Fibroblast of lung (primary cell): ENCODE measurements around the gene LYSMD2. TPM values are rescaled to one million over a fixed set of nuclear protein-coding genes. Genes with fewer than 3 reads are reported as not detected.
A peak's percentile ranks its signal among the peaks of the same experiment; 100 is the strongest.

ENCODE experiments used
- DNase-seq, 2 donors: peaks; one replicate each; pipeline versions ENCODE4 v3.0.0 to v3.0.0-alpha.2; 2010; ENCODE audit warnings: low read depth in 2 of 2
- H2AFZ ChIP-seq: 2 replicates; pipeline ENCODE4 v1.5.1; 2012; ENCODE audit warnings: low read length, control low read depth, inconsistent platforms
- H3K27ac ChIP-seq: 2 replicates; pipeline ENCODE4 v1.5.1; 2011; ENCODE audit warnings: low read length, control low read depth; ENCODE audit not compliant: insufficient read depth
- H3K27me3 ChIP-seq: 2 replicates; pipeline ENCODE4 v1.5.1; 2011; ENCODE audit warnings: mild to moderate bottlenecking, low read length; ENCODE audit not compliant: control insufficient read depth, insufficient read depth
- H3K36me3 ChIP-seq: 2 replicates; pipeline ENCODE4 v1.5.1; 2011; ENCODE audit warnings: low read length; ENCODE audit not compliant: control insufficient read depth, insufficient read depth
- H3K4me1 ChIP-seq: 2 replicates; pipeline ENCODE4 v1.5.1; 2011; ENCODE audit warnings: low read length; ENCODE audit not compliant: control insufficient read depth, insufficient read depth; ENCODE audit errors: extremely low read depth
- H3K4me2 ChIP-seq: 2 replicates; pipeline ENCODE4 v1.5.1; 2011; ENCODE audit warnings: low read length, control low read depth; ENCODE audit not compliant: insufficient read depth; ENCODE audit errors: extremely low read depth
- H3K4me3 ChIP-seq, 4 experiments: fragments of 200-600 bp in 1 of 4; sonication (generic) in 1 of 4; replicated peaks in 1 of 4; 2 replicates each; pipeline ENCODE4 v1.5.1; 2011 to 2016; ENCODE audit warnings: low read length in 4 of 4, low read depth in 3 of 4, mild to moderate bottlenecking in 3 of 4, control low read depth in 2 of 4, inconsistent platforms in 1 of 4, mixed read lengths in 1 of 4; ENCODE audit not compliant: insufficient read depth in 1 of 4; ENCODE audit errors: control extremely low read depth in 1 of 4
- H3K79me2 ChIP-seq: 2 replicates; pipeline ENCODE4 v1.5.1; 2012; ENCODE audit warnings: mild to moderate bottlenecking, low read length, inconsistent platforms; ENCODE audit not compliant: control insufficient read depth, insufficient read depth
- H3K9ac ChIP-seq: 2 replicates; pipeline ENCODE4 v1.5.1; 2011; ENCODE audit warnings: mild to moderate bottlenecking, low read length, control low read depth; ENCODE audit not compliant: insufficient read depth
- H3K9me3 ChIP-seq: 2 replicates; pipeline ENCODE4 v1.5.1; 2012; ENCODE audit warnings: low read depth, low read length; ENCODE audit not compliant: control insufficient read depth, insufficient read depth
- H4K20me1 ChIP-seq: 2 replicates; pipeline ENCODE4 v1.5.1; 2011; ENCODE audit warnings: low read length; ENCODE audit not compliant: control insufficient read depth, insufficient read depth; ENCODE audit errors: extremely low read depth
- CTCF ChIP-seq, 2 donors: IDR thresholded peaks in 1 of 2; conservative IDR thresholded peaks in 1 of 2; 1 replicate in 1 of 2; 2 replicates in 1 of 2; pipeline ENCODE4 v1.5.1; 2011 to 2012; ENCODE audit warnings: low read length in 2 of 2, control low read depth in 1 of 2, inconsistent platforms in 1 of 2, low read depth in 1 of 2, mild to moderate bottlenecking in 1 of 2
- EZH2 ChIP-seq: IDR thresholded peaks from 2 replicates; pipeline ENCODE4 v1.5.1; 2012; ENCODE audit warnings: low read length, control low read depth, mild to moderate bottlenecking; ENCODE audit errors: missing control alignments
- polyA plus RNA-seq, 2 donors: library from polyadenylated mRNA; depleted of rRNA in 1 of 2; stranded (reverse) in 1 of 2; unstranded in 1 of 2; fragments of >200 nt; gene quantifications; 2 replicates each; pipeline ENCODE4 v1.2.1, GENCODE V29; 2011 to 2012; ENCODE audit warnings: missing spikeins in 1 of 2
- total RNA-seq: library from RNA; depleted of rRNA; stranded (reverse); fragments of >200 nt; gene quantifications from 2 replicates; pipeline ENCODE4 v1.2.1, GENCODE V29; 2014

Gene LYSMD2
- total and polyA plus RNA-seq, 2 donors (not counting 1 experiment from before 2014, with no cell fraction given) = 7.8 to 10.1 TPM

DNA sequence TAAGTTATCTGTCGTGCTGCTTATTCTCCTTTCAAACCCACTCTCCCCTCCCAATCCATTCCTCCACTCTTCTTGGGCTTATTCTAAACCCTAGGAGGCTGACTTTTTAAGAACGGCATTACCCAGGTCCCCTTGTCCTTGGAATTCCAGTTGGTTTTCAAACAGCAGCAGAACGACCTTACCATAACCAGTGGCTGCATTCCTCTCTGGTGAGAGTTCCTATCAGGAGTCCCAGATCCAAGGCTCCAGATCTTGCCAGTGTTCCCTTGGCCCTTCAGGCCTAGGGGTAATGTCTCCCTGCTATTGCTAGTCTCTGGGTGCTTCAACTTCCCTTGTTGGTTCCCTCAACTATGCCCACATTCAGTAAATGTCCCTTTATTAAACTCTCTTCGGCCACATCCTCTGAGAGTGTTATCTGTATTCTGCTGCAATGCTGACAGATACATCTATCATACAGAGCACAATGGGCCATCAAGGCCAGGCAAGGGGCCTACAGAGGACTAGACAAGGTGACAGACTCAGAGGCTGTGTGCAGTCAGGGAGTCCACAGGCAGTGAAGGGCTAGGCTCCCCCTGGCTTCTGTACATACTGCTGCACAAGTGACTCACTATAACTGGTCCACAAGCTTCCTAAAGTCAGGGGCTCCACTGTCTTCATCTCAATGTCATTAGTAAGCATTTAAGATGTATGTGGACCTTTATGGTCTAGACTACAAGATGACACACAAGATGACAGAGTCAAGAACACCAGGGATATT lies 10.1 kb downstream of the LYSMD2 start:
- H3K9me3 ChIP-seq = no peaks in the 10 kb centered on the region
- peak overlapping the region; percentile 9 for H3K4me2 ChIP-seq
- peak; percentile 12 to 62 for DNase-seq
- no peaks in the 10 kb centered on the region for H4K20me1 ChIP-seq
- H3K4me3 ChIP-seq = no peak overlapping the region
- no peak overlapping the region for H3K27ac ChIP-seq
- no peak overlapping the region for H3K9ac ChIP-seq
- H2AFZ ChIP-seq = no peak overlapping the region
- H3K79me2 ChIP-seq = no peaks in the 10 kb centered on the region
- no peaks in the 10 kb centered on the region for H3K36me3 ChIP-seq
- no peaks in the 10 kb centered on the region for H3K27me3 ChIP-seq
- peaks cover 14% of the 10 kb centered on the region for H3K4me1 ChIP-seq
- TF ChIP-seq EZH2 (no peak), CTCF (conservative IDR thresholded peaks at IDR 0.05 in 1 of 2, IDR thresholded peaks at IDR 0.05 in 1 of 2; ENCODE audit: low read depth in 1 of 2, low read length in 2 of 2) (peak; percentile 15 to 34)

DNA sequence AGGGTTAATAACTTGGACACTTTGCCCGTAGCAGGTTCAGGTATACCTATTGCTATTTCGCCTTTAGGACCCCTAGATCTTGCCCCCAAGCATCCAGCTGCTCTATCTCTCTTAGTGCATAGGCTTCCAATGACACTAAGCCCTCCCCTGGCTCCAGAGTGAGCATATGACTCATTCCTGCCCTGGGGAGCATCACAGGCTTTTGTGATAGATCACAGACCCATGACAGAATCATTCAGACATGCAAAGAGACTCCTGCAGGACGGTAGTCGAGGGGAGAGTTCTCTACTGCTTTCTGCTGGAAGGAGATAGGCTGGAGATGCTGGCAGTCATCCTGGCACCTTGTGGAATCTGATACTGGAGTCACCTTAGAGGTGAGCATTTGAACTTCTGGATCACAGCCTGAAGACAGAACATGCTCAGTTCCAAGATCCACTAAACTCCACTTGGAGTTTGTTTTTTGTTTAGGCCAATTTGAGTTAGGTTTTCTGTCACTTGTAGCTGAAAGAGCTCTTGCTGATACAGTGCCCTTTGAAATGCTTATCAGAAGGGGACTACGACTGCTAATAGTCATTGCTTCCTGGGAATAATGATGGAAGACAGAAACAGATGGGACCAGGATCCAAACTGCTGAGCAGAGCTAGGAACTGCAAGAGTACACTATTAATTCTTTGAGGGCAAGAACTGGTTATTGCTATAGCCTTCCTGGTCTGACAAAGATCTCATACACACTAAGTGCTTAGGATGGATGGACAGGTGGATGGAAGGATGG lies 11.0 kb downstream of the LYSMD2 start:
- DNase-seq = peak; percentile 68 to 87
- no peak overlapping the region for H3K4me3 ChIP-seq
- H4K20me1 ChIP-seq = no peaks in the 10 kb centered on the region
- TF ChIP-seq EZH2 = no peak
- TF ChIP-seq CTCF (conservative IDR thresholded peaks at IDR 0.05 in 1 of 2, IDR thresholded peaks at IDR 0.05 in 1 of 2; ENCODE audit: low read depth in 1 of 2, low read length in 2 of 2) = peak in 1 of 2 donors; percentile 3
- no peak overlapping the region for H3K9ac ChIP-seq
- no peaks in the 10 kb centered on the region for H3K79me2 ChIP-seq
- no peak overlapping the region for H2AFZ ChIP-seq
- peaks cover 14% of the 10 kb centered on the region for H3K4me1 ChIP-seq
- H3K4me2 ChIP-seq = no peak overlapping the region
- no peak overlapping the region for H3K27ac ChIP-seq
- H3K9me3 ChIP-seq = no peaks in the 10 kb centered on the region
- H3K27me3 ChIP-seq = no peaks in the 10 kb centered on the region
- H3K36me3 ChIP-seq = no peaks in the 10 kb centered on the region

- no peak overlapping the region for H2AFZ ChIP-seq
- no peak overlapping the region for H3K4me3 ChIP-seq
- H3K27ac ChIP-seq = no peak overlapping the region
- peaks cover 11% of the 10 kb centered on the region for H3K4me1 ChIP-seq
- TF ChIP-seq EZH2 (no peak), CTCF (conservative IDR thresholded peaks at IDR 0.05 in 1 of 2, IDR thresholded peaks at IDR 0.05 in 1 of 2; ENCODE audit: low read depth in 1 of 2, low read length in 2 of 2) (no peak)
- H4K20me1 ChIP-seq = no peaks in the 10 kb centered on the region
- DNase-seq = no peak
- no peaks in the 10 kb centered on the region for H3K36me3 ChIP-seq
- H3K4me2 ChIP-seq = no peak overlapping the region
- H3K9ac ChIP-seq = no peak overlapping the region
- no peaks in the 10 kb centered on the region for H3K27me3 ChIP-seq
- no peaks in the 10 kb centered on the region for H3K9me3 ChIP-seq
- H3K79me2 ChIP-seq = no peaks in the 10 kb centered on the region
Measured at GRCh38 chr15:51724673-51725072, 12.8 kb downstream of the LYSMD2 start.
